OCI-LY3 (cell line): ENCODE results near the gene PODNL1.

ENCODE experiments used
- CTCF ChIP-seq: fragments of 200-600, 300-600 bp; sonication (generic); IDR thresholded peaks from 2 replicates; pipeline ENCODE4 v1.5.1; 2014; ENCODE audit warnings: antibody characterized with exemption, low read length, low read depth
- EZH2phosphoT487 ChIP-seq: fragments of 200-600 bp; shearing (Covaris generic); IDR thresholded peaks from 2 replicates; pipeline ENCODE4 v1.6.1; 2018; ENCODE audit warnings: antibody characterized with exemption, mixed run types, low read depth

DNA sequence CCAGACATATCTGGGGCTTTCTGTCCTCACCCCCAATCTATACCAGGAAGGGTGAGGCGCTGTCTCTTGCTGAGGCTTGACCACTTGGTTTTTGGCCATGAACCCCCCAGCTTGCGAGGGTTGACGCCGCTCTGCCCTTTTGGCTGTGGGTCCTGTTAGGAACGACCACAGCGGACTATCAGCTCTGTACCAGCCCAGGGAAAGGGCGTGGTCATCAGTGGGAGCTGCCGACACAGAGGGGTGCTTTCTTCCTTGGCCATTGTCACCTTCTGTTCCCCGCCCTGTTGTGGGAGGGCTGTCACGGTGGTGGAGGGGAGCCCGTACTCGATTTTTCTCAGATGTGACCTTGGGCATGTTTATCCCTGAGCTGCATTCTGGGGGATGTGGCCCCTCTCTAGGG lies 19.8 kb upstream of the PODNL1 start:
- TF ChIP-seq CTCF (no peak), EZH2phosphoT487 (no peak)
